22Rv1 (cell line): Measurements from ENCODE around the gene SWT1.

Experiments
- CTCF ChIP-seq: fragments of 450-650 bp; IDR thresholded peaks from 2 replicates; pipeline ENCODE4 v1.5.1; 2017; ENCODE audit warnings: mild to moderate bottlenecking
- ZFX ChIP-seq: fragments of 450-650 bp; IDR thresholded peaks from 2 replicates; pipeline ENCODE4 v1.6.1; 2017; ENCODE audit warnings: antibody characterized with exemption, borderline replicate concordance

- TF ChIP-seq CTCF (no peak), ZFX (no peak)
Measured at GRCh38 chr1:185295091-185295490, 138.1 kb downstream of the SWT1 start.
